OCI-M2 (cell line): Measurements from ENCODE around the gene MFAP1.

Source experiments
- DNase-seq: peaks from one replicate; lab custom pipeline; 2025; ENCODE audit not compliant: unreplicated experiment; lab: John Stamatoyannopoulos, UW

MFAP1 gene

DNA sequence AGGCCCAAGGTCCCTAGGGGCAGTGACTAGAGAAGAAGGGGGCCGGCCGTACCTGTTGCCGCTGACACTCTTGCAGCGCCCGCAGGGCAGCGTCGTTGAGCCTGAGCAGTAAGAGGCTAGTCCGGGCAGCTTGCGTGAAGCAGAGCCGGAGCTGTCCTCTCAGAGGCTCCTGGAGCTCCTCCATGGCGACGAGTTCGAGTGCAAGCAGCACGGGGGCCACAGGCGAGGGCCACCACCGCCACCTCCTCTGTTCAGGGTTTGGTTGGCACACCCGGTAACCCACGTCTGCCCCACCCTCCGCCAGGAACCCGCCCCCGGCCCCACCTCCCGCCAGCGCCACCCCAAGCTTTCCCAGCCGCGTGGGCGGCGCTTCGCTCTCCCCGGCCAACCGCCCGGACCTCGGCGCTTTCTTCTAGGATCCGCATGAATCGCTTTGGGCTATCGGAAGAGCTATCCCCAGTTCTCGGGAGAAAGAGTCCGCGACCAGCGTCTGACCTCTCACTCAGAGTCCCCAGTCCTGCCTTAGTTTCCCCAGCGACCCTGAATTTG is 47.7 kb downstream of the MFAP1 start, which contains the start of gene ELL3:
ELL3 (minus strand) TSS at position 249 of the 549 bp plus-strand sequence; CDS start at position 184, 65 bp downstream.
- DNase-seq = no peak

DNA sequence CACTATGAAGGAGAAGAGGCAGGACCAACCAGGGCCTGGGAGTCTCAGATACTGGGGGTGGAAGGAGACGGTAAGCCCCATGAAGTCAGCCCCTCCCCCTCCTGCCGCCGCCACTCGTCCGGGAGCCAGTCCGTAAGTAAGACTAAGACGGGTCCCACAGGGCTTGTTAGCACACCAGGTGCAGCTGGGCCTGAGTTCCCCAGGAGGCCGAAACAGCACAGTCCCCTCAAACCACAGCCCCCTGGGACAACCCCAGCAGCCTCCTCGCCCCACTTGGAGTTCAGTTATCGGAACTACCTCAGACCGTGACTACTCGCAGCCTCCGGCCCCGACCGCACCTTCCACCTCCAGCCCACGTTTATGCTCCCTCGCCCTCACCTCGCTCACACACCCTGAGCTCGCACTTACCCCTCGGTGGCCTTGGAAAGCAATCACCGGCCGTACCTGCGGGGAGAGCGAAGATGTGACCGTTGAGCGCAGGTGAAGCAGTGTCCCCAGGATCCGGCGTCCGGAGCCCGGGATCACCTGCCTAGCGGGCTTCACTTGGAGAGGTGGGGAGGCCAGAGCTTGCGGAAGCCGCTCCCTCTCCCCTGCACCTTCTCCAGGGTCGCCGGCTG is 48.3 kb downstream of the MFAP1 start:
- no peak for DNase-seq

DNA sequence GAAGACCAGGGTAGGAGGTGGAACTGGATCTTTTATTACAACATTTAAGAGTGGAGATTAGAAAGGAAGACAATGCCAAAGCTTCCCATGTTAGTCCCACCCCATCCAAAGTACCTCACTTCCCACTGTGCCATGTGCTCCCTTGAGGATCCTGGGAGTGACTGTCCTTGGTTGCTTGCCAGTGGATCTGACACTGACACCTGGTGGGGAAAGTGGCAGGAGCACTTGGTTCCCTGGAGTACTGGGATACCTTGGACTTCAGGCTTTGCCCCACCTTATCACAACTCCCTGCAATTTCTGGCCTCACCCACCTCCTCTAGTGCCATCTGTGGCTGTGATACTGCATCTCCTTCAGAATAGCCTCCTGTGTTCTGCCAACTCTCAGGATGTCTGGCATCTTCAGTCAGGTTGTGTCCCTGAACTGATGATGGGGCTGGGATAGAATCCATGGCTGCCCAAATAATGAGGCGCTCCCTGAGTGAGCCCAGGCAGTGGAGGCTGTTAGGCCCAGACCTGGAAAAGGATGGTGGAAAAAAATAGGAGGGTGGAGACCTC is 49.0 kb downstream of the MFAP1 start:
- DNase-seq = no peak

DNA sequence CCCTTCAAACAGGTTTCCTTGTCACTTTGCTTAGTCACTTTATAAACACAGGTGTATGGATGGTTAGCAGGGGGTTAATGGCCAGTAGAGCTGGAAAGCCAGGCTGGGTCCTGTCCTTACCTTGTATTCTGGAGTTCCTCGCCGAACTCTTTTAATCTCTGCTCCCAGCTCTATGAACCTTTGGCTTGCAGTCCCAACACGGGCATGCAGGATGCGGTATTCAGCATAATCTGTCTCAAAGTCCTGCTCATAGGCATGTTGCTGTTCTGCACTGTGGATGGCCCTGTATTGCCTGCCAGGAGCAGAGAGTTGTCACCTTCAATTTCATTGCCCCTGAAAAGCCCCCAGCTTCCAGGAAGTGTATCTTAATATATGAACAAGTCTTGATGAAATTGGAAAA is 50.4 kb downstream of the MFAP1 start:
- DNase-seq = no peak

DNA sequence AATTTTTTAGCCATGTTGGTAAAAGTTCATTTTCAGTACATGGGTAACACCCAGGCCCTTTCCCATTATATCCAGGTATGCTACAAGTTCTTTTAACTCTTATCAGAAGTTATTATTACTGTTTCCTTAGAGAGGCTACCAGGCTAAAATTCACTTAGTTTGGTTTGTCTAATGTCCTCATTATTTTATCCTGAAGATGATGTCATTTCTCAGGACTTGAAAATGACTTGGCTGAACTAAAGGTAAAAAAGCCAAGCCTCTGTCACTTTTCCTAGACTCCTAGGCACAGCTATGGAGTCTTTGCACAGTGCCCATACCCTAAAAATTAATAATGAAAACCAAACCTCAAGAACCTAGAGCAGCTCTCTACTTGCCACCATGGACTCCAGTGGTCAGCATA is 51.9 kb downstream of the MFAP1 start:
- DNase-seq = no peak

DNA sequence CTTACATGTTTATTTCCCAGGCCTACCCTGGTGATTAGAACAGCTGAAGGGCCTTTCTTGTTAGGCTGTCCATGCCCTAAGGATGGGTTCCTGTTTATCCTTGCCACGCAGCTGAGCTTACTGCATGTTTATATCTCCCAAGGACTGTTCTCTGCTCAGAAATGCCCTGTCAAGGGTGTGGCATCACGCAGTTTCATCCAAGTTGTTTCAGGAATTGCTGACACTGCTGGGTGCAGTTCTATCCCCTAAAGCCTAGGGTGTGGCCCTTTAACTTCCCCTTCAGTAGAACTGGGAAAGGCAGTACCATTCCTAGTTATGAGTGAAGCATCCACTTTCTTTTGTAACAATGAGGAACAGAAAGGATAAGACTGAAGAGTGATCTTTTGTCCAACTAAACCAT is 52.7 kb downstream of the MFAP1 start:
- no peak for DNase-seq

DNA sequence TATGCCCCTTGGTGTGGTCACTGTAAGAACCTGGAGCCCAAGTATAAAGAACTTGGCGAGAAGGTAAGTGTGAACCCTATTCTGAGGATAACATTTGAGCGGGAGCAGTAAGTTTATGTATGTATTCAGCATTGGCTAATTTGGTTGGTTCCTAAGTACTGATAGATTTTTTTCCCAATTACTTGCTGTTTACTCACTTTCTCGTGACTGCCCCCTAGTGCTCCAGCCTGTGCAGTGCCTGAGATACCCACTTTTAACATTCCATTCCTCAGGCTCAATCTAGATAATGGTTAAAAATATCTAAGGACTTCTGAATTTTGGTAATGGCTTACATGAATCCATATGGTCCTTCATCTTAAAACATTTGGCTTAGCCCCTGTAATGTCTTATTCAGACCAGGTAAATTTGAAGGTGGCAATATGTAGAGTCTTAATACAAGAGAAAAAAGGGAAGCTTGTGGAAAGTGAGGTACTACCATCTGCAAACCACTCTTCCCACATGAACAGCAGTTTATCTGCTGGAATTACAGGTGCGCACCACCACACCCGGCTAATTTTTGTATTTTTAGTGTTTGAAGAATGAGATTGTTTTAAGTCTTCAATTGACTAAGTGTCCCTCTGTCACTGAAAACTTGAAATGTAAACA is 54.8 kb downstream of the MFAP1 start:
- DNase-seq = no peak

DNA sequence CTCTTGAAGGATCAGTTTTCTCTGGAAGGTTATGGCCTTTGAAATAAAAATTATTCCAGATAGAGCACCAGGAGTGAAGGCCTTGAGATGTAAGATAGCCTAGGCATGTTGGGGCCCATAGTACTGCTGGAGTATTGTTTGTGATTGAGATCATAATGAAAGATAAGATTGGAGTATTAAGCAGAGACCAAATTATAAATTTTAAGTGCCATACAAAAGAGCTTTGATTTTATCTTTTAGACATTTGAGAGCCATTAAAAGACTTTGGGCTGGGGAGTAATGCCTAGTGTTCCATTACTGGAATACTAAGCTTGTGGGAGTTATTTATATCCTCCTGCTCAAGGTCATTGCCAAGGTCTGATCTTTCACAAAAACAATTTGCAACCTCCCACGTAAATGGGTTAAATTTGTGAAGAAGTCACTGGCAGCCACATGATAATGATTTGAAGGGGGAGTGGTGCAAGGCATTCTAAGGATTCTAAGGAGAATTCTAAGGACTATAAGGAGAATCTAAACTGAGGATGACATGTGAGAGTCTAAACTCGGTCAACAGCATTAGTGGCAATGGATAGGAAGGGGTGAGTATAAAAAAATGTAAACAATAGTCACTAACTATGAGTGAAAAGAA is 60.6 kb downstream of the MFAP1 start:
- DNase-seq = no peak

DNA sequence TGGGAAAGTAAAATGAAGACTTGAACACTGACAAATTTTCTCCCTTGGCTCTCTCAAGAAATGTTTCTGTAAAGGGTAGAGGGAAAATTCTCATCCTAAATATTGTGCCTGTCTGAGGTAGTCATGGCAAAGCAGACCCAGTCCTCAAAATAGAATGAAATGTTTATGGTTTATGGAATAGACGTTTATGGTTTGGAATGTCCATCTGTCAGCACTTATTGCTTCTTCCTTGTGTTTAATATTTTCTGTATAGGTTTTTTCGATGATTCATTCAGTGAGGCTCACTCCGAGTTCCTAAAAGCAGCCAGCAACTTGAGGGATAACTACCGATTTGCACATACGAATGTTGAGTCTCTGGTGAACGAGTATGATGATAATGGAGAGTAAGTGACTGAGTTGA is 61.7 kb downstream of the MFAP1 start:
- DNase-seq = no peak
